Fibroblast of skin of abdomen (primary cell): ENCODE measurements around the gene PRKN.
A peak's percentile ranks its signal among the peaks of the same experiment; 100 is the strongest.

Experiments
- DNase-seq: peaks from one replicate; pipeline ENCODE4 v3.0.0-alpha.2; 2013

The PRKN gene

GRCh38 chr6:162165479-162165878, 562.1 kb downstream of the PRKN start:
- no peak for DNase-seq

- peak; percentile 27 for DNase-seq
These were observed 570.2 kb downstream of the PRKN start for GRCh38 chr6:162157167-162157870.

- DNase-seq: peak; percentile 59
These were observed 571.4 kb downstream of the PRKN start for GRCh38 chr6:162156146-162156545.

- no peak for DNase-seq
These were observed 572.6 kb downstream of the PRKN start for GRCh38 chr6:162154930-162155329.

GRCh38 chr6:162154001-162154400, 573.6 kb downstream of the PRKN start:
- DNase-seq: no peak

- DNase-seq: no peak
These were observed 574.4 kb downstream of the PRKN start for GRCh38 chr6:162153120-162153519.

- peak; percentile 79 for DNase-seq
These were observed 576.4 kb downstream of the PRKN start for GRCh38 chr6:162151021-162151665.

GRCh38 chr6:162150295-162150694, 577.3 kb downstream of the PRKN start:
- DNase-seq: no peak

GRCh38 chr6:162149786-162150185, 577.8 kb downstream of the PRKN start:
- DNase-seq: no peak

- no peak for DNase-seq
These were observed 579.8 kb downstream of the PRKN start for GRCh38 chr6:162147805-162148204.

- no peak for DNase-seq
These were observed 580.3 kb downstream of the PRKN start for GRCh38 chr6:162147281-162147680.

GRCh38 chr6:162140251-162140852, 587.2 kb downstream of the PRKN start:
- DNase-seq: no peak

GRCh38 chr6:162125659-162126058, 601.9 kb downstream of the PRKN start:
- DNase-seq: no peak

- DNase-seq: peak; percentile 12
These were observed 602.7 kb downstream of the PRKN start for GRCh38 chr6:162124710-162125435.

- DNase-seq: no peak
These were observed 603.8 kb downstream of the PRKN start for GRCh38 chr6:162123797-162124196.

GRCh38 chr6:162119341-162119740, 608.2 kb downstream of the PRKN start:
- peak; percentile 64 for DNase-seq

- DNase-seq: no peak
These were observed 608.9 kb downstream of the PRKN start for GRCh38 chr6:162118706-162119105.

GRCh38 chr6:162116902-162117525, 610.6 kb downstream of the PRKN start:
- peak; percentile 66 for DNase-seq

GRCh38 chr6:162109480-162110050, 618.0 kb downstream of the PRKN start:
- peak; percentile 71 for DNase-seq

- no peak for DNase-seq
These were observed 619.5 kb downstream of the PRKN start for GRCh38 chr6:162108041-162108440.

- no peak for DNase-seq
These were observed 627.5 kb downstream of the PRKN start for GRCh38 chr6:162100096-162100495.

- peak; percentile 94 for DNase-seq
These were observed 627.9 kb downstream of the PRKN start for GRCh38 chr6:162099685-162100084.
